ENCODE data around the gene GALNT16.

The GALNT16 gene

DNA sequence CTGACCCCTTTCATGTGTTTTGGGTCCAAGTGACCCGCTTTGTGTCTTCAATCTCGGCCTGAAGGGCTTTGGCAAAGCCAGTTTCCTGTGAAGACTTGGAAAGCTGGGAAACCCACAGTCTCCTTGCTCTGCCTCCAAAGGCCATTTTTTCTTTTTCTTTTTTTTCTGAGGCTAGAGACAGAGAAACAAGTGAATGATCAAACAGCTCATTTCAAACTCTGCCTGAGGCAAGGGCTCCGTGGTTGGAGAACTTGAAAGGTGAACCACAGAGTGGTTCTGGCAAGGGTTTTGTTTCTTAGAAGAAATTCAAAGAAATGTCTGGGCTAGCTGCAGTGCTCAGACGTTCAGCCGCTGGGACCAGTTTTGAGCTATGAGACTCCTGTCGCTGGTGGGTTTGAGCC, 75.4 kb downstream of the GALNT16 start:
- no peak for DNase-seq (ENCODE audit: low read depth in 2 of 2)

DNA sequence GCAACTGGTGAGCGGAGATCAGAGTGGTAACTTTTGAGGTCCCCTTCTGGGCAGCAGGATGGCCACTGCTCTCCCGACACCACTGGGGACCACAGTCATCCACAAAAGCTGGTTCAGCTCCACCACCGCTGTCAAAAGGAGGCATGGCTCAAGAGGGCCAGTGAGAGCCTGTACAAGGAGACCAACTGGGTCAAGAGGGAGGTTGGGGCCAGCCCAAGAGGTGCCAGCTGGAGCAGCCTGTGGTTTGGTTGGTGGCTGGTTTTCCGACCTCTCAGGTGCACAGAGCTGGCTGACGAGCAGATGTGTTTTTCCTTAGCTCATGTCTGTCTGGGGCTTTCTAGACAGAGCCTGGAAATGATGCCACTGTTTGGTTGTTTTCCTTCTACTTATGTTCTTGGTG, 78.0 kb downstream of the GALNT16 start:
- DNase-seq (ENCODE audit: low read depth in 2 of 2): no peak

DNA sequence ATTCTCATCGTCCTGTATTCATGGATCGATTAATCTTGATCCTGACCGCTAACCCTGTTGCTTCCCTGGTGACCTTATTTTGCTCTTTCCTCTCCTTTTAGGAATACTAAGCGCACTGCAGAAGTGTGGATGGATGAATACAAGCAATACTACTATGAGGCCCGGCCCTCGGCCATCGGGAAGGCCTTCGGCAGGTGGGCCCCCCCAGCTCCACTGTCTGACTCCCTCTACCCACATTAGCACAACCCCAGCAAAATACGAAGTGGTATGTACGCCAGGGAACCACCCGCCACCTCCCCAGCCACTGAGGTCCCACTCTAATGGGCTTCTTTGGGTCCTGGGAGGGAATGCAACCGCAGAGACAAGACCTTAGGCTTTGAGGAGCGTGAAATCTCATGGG, 79.5 kb downstream of the GALNT16 start:
- no peak for DNase-seq (ENCODE audit: low read depth in 2 of 2)

DNA sequence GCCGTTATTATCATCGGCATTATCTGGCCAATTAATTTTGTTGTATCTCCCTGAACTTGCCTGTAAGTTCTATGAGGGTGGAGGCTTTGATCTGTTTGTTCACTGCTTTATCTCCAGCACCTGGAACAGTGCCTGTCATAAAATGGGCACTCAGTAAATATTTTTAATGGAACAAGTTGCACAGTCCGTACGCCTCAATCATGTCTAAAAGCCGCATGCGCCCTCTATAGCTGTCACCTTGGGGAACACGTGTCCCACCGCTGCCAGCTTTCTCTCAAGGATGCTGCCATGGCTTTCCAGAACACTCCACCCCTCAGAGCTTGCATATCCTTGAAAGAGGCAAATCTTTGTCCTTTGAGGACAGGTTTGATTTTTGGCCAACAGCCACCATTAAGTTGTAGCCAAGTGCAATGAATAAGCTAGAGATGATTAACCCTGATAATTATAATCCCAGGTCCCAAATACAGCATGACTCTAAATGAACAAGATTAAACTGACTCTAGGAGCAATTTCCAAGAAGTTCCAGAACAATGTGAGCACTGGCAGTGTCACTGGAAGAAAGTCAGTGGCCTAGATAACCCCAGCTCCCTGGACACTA, 83.1 kb downstream of the GALNT16 start:
- DNase-seq (ENCODE audit: low read depth in 2 of 2): no peak

DNA sequence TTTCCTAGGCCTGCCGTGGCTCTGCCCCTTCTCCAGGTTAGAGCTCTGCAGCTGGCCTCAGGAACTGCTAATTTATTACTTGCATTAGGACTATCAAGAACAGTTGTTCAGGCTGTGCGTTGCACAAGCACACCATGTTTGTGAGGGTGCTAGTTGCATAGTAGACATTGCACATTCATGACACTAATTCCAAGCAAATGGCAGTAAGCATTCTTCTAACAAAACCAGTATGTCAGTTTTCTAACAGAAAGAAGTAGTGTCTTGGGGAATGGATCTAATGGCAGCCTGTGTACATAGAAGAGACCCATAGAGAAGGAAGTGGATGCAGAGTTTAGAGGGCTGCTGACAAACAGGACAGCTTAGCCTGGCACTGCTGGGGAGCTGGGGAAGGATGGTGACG, 84.2 kb downstream of the GALNT16 start:
- DNase-seq (ENCODE audit: low read depth in 2 of 2): no peak

DNA sequence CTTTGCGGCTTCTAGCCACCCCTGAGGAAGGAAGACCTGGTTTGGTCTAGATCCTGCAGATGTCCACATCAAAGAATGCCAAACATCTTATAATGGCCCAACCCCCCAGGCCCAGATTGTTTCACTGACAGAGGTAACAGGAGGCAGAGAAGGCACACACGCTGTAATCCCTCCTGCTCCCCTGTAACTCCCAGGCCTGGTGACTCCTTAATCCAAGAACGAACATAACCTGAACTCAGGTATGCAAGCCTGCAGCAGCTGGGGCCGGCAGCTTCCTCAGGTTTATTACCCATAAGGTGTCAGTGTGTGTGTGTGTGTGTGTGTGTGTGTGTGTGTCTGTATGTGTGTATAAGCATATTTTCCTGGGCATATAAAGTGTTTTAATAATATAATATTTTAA, 85.4 kb downstream of the GALNT16 start:
- DNase-seq (ENCODE audit: low read depth in 2 of 2): no peak

DNA sequence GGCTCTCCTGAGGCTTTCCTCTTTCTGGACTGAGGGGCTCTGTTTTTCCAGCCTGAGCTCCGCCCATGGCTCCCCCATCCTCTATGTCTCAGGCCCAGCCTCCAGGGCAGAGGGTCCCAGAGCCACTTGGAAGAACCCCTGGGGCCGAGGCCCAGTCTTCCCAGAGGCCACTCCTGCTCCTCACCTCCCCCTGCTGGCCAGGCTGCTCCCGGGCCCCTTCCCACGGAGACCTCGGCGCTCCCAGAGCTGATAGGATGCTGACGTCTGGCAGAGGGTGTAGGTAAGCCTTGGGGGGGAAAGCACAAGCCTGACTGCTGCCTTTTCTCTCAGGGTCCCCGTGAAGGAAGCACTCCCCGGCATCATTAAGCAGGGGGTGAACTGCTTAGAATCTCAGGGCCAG, 86.8 kb downstream of the GALNT16 start:
- DNase-seq (ENCODE audit: low read depth in 2 of 2): no peak

DNA sequence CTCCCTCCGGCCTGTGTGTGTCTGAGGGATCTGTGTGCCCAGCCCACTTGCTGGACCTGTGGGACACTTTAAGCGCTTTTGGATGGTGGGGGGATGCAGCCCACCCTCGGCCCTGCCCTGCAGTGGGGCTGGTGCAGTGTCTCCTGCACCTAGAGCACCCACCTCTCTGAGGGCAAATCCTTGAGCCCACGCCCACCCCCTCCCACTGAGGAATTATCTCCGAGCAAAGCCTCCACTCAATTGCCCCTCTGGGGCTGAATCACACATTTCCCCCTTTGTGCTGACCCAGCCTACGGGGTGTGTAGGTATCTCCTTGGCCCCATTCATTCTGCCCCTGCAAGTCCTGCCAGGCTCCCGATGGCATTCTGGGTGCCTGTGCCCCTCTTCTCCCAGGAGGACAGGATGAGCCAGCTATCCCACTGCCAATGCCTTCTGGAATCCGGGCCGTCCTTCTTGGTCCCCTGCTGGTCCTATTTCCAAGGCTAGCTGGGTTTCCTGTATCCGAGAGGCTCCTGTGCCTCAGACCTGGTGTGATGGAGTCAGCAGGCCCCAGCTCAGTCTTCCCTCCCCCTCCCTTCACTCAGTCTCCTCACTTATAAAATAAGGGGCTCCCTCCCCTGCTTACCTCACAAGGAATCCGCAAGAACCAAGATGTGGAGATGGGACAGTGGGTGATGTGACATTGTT, 89.3 kb downstream of the GALNT16 start:
- DNase-seq (ENCODE audit: low read depth in 2 of 2): no peak

DNA sequence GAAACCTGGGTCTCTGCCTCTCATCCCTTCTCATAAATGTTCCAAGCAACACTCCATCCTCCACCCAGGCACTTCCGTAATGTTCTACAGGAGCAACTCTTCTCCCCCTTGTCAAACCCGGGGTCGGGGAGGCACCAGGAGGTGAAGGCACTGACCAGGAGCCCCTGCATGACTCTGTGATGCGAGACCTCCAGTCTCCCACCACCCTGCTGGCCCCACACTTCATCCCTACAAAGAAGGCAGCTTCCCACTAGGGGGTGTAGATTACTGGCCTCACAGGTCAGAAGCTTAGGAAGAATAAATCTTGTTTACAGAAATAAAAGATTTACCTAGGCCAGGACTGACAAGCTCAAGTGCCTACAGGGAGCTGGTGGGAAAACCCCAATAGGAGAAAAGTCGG, 90.9 kb downstream of the GALNT16 start:
- no peak for DNase-seq (ENCODE audit: low read depth in 2 of 2)

DNA sequence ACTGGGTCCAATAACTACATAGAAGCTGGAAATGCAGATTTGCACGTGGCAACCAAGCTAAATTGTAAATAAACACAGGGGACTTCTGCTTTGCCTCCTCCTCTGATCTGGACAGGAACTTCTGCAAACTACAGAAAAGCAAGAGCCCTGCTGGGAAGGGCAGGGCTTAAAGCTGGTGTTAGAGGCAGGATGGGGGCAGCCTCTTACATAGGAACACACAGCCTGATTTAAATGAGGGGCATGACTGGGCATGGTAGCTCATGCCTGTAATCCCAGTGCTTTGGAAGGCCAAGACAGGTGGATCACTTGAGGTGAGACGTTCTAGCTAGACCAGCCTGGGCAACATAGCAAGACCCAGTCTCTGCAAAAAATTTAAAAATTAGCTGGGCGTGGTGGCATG, 91.4 kb downstream of the GALNT16 start:
- DNase-seq (ENCODE audit: low read depth in 2 of 2): no peak

DNA sequence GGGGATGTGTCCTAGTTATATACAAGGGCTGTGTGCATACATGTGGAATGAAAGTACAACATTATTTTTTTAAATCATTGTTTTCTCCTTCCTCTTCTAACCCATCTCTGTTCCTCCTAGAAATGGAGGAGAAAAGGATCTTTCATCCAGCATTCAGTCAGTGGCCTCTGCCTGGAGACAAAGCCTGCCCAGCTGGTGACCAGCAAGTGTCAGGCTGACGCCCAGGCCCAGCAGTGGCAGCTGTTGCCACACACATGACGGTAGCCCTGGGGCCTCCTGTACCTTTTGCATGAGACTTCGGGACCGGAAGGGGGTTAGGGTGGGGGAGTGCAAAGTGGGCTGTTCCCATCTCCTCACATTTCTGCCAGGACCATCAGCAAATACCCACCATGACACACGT, 92.0 kb downstream of the GALNT16 start:
- no peak for DNase-seq (ENCODE audit: low read depth in 2 of 2)

DNA sequence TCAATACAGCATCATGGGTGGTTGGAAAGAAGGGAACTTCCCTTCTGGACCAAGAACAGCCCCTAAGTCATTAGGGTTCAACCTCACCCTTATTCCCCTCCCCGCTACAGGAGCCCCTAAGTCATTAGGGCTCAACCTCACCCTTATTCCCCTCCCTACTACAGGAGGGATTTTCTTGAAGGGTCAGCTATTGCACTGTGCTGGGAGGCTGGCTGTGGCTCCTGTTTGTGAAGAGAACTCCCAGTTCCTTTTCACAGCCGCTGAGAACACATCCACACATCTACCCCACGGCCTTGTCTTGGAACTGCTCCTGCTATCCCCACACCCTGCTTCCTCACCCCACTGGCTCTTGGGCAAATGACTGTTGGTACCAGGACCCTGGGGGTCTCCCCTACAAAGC, 93.2 kb downstream of the GALNT16 start:
- DNase-seq (ENCODE audit: low read depth in 2 of 2): no peak

DNA sequence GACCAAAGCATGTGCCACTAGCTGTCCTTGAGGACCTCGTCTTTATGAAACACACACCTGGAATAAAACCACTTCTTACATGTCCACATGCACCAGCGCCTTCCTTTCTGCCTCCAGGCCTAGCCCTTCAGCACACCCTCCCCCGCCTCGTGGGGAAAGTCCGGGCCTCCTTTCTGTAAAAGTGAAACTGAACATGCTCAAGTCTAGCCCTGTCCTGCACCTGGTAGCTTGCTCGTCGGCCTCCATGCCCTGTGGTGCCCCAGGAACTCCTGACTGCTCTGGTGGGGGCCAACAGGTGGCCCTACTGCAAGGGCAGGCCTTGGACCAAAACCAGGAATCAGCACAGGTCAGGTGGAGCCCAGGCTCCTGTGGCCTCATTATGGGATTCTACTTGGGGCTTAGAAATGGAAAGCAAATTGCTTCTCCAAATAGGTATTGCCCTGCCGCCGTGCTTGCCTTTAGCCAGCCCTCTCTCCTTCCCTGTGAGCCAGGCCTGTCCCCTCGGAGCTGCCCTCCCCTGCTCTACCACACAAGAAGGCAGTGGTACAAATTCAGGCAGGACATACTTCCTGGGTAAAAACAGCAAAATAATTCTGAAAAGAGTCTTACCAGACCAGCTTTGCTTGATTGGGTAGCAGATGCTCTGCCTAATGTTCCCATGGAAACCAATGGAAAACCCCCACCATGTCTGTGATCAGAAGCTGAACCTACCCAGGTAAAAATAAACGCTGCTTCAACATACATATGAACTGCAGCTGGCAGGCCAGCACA, 94.6 kb downstream of the GALNT16 start:
- peak; percentile 24 to 32 for DNase-seq (ENCODE audit: low read depth in 2 of 2)

DNA sequence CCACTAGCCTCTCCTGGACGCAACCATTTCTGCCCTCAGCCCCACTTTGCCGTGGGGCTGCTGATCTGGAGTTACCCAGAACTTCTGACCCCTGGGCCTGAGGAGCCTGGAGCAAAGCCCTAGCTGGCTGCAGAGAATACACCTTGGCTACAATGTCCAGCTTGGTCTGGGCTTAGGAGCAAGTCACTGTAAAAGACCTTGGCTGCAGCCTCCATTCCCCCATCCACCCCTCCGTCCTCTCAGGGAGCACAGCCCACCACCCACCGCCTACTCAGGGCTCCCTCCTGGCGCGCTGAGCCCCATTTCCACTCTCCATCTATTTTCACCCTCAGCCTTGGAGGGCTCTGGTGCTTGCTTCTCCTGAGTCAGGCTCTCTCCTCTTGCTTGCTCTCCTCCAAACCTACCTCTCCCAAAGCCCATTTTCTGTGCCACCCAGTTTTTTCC, 95.2 kb downstream of the GALNT16 start:
- no peak for DNase-seq (ENCODE audit: low read depth in 2 of 2)

DNA sequence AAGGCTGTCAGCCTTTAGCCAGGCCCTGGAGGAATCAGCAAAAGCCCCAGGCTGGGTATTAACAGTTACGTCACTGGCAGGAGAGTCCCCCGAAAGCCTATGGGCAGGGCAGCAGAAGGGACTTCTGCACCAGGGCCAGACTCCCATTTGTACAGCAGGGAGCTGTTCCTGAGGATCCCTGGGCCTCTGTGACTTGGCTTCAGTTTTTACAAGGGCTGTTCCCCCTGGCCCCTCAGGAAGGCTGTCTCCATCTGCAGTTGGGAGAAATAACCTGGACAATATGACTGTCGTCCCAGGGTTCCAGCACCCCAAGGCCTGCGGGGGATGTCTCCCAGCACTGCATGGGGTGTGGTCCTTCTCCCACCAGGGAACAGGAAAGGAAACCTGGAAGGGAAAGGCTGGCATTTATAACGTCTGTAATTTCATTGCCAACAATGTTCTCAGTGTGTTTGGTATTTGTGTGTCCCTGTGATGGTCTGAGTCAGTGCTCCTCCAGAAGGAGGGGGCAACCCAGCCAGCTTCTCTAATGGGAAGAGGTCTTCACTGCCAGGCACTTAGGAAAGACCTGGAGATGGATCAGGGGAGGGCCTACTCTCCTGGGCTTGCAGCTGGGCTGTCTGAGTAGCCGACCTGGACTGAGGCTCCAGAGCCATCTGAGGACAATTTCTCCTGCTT, 95.8 kb downstream of the GALNT16 start:
- no peak for DNase-seq (ENCODE audit: low read depth in 2 of 2)

DNA sequence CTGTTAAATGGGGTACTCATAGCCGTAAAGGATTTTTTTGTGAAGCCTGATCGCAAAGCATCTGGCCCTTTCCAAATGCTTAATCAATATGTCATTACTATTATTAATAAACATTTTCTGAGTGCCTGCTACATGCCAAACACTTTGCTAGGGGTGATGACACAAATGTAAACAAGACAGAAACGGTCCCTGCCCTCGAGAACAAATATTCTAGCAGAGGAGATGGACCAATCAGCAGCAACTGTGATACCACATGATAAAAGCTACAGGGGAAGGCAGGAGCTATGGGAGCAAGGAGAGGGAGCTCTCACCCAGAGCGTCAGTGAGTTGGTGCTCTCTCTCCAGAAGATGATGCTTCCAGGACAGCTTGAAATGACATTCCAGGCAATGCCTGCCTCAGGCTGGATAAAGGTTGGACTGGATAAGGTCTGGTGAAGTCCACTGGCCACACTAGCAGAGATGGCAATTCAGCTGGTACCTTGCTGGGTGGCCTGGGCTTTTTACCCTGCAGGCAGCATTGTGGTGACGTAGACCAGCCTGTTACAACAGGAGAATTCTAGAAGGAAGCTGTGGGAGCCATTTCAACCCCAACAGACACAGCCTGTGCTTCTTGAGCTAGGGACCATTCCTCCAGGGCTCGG, 97.1 kb downstream of the GALNT16 start:
- no peak for DNase-seq (ENCODE audit: low read depth in 2 of 2)

DNA sequence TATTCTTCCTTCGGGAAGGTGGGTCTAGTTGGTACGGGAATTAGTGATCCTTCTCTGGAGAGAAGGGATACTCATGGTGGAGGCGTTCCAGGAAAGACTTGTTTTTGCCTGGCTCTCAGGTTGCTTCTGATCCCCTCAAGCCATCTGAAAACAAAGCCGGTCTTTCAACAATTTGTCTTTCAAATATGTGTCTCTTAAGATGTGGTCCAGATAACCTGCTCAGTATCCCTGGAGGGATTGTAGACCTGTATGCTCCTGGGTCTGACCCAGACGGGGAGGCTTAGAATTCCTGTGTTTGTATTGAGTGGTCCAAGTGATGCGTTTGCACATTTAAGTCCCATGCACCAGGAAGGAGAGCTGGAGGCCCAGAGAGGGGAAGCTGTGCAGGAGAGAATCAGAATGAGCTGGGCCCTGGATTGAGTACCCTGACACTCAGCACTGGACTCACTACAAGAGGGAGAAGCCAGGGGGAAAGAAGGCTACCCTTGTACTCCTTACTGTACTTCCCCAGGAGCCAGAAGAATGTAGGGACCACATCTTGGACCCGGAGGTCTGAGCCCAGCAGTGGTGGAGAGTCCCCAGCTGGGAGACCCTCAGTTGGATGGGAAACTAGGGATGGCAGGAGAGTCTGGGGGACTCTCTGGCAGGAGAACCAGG, 97.7 kb downstream of the GALNT16 start:
- no peak for DNase-seq (ENCODE audit: low read depth in 2 of 2)

DNA sequence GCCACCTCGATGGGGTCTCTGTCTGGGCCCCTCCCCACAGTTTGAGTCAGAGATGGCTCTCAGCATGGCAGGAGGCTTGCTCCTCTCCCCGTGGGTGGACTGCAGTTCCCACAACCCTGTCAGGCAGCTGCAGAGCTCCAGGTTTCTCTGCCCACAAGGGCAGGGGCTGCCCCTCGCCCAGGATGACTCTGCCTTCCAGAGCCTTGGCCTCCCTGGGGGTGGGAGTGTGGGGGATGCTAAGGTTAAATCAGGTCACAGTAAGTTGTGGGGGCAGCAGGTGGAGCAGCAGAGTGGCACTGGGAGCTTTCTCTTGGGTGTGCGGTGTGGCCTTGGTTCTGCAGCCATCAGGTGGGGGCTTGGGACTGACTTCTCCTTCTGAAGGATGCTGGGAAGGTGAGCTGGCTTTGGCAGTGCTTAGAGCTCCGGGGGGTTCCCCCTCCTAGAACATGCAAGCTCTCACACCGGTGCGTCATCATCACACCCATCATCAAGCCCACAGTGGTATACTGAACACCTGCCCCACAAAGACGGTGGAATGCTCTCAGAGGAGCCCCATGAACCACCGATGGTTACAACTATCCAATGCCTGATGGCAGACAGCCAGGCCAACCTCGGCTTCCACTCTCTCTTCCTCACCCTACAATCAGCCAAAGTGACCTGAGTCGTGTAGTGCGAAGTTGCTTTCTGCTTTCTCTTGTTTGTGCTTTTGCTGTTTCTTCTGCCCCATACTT, 98.4 kb downstream of the GALNT16 start:
- DNase-seq (ENCODE audit: low read depth in 2 of 2): no peak

DNA sequence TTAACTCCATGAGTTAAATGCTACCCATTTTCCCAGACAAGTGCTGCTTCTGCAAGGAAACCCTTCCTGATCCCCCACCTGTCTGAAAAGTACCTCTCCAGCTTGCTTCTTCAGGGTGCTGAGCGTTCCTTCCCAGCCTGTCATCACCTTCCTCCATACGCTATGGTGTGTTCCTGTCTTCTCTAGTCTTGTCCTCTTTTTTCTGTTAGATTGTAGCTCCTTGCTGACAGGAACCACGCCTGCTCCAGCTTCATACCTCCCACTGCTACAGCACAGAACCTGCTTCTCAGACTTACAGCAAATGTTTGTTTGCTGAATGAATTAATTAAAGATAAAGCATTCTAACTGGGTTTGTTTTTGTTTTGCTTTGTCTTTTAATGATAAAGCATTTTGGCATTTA, 99.0 kb downstream of the GALNT16 start:
- no peak for DNase-seq (ENCODE audit: low read depth in 2 of 2)

DNA sequence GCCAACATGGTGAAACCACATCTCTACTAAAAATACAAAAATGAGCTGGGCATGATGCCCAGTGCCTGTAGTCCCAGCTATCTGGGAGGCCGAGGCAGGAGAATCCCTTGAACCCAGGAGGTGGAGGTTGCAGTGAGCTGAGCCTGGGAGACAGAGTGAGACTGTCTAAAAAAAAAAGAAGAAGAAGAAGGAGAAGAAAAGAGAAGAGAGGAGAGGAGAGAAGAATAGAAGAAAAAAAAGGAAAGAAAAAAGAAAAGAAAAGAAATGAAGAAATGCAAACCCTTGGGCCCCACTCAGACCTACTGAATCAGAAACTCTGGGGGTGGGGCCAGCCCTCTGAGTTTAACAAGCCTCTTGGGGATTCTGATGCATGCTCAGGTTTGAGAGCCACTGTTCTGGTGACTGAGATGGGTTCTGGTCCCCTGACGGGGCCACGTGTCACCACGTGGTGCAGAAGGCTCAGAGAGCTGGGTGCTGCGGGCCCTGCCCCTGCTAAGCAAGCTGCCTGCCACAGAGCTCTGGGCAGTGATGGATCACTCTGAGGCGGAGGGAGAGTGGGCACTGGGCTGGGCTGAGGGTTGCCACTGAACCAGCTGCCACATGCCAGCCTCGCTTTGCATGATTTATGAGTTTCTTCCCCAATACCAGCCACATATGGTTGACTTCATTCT, 100.6 kb downstream of the GALNT16 start:
- no peak for DNase-seq (ENCODE audit: low read depth in 2 of 2)
